Measurements from ENCODE around the gene COPS6.

COPS6 gene

GRCh38 chr7:100080907-100081534 is 7.7 kb upstream of the COPS6 start:
- DNase-seq = no peak

- peak; percentile 96 for DNase-seq
Observed at GRCh38 chr7:100081535-100082102, 7.2 kb upstream of the COPS6 start, which contains the start of gene ZNF3. Gene ZNF3 (minus strand): TSS chr7:100081723. CDS start chr7:100077357, 4,366 bp downstream.

GRCh38 chr7:100082978-100083377 is 5.8 kb upstream of the COPS6 start:
- DNase-seq = no peak

GRCh38 chr7:100085515-100085914 is 3.3 kb upstream of the COPS6 start:
- DNase-seq = no peak

DNA sequence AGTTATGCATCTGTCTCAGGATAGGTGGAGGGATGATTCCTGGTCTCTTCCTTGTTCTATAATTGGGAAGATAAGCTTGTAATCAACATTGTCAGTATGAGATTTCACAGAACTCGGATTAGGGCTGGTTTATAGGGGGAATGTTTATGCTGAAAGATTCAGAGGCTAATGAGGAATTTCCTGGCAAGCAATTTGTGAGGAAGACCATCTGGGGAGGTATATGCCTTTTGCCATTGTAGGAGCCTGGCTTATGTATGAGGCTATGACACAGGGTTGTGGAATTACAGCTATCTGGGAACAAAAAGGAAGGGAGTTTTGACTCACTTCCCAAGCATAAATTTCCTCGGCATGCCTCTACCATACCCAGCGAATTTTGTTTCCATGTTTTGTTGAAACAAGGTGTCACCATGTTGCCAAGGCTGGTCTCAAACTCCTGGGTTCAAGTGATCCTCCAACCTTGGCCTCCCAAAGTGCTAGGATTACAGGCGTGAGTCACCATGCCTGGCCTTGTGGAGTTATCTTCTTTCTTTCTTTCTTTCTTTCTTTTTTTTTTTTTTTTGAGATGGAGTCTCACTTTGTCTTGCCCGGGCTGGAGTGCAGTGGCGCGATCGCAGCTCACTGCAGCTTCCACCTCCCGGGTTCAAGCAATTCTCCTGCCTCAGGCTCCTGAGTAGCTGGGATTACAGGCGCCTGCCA is 1.6 kb upstream of the COPS6 start:
- DNase-seq = no peak

- no peak for DNase-seq
Observed at GRCh38 chr7:100088095-100088620, 611 bp upstream of the COPS6 start.

- DNase-seq = no peak
Observed at GRCh38 chr7:100089458-100090196, 858 bp downstream of the COPS6 start.

GRCh38 chr7:100090527-100091410 is 2.0 kb downstream of the COPS6 start:
- DNase-seq = no peak

DNA sequence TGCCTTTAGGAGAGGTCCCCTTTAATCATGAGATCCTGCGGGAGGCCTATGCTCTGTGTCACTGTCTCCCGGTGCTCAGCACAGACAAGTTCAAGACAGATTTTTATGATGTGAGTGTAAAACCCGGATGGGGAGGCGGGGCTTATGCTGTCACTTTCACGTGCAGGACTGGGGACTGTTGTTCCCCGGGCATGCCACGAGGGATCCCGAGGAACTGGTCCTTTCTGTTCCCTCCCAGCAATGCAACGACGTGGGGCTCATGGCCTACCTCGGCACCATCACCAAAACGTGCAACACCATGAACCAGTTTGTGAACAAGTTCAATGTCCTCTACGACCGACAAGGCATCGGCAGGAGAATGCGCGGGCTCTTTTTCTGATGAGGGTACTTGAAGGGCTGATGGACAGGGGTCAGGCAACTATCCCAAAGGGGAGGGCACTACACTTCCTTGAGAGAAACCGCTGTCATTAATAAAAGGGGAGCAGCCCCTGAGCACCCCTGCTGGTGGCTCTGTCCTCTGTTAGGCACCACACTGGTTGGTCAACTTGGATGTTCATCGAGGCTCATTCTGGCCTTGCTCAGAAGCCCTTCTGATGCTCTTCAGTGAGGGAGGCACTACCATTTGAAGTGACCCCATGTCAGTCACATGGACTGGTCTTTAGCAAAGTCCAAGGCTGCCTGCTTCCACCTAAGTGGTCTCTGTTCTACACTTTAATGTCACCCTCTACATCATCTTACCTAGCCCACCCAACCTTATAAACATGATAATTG is 2.8 kb downstream of the COPS6 start:
- no peak for DNase-seq

- no peak for DNase-seq
Observed at GRCh38 chr7:100093054-100093453, 4.3 kb downstream of the COPS6 start.

DNA sequence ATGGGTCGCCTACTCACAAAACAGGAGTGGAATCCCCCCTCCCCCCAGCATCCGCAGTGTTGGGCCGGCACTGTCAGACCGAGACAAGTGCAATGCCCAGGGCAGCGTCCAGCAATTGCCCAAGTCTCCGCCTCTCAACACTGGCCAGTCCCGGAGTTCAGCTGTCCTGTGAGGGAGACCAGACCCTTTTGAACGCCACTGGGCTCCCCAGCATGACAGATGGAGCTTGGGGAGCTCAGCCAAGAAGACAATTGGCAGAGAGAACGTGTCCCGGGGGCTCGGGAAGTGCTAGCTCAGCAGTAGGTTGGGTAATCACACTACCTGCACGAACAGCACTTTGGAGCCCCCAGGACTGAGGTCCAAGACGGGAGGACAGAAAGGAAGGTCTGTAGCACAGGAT is 4.7 kb downstream of the COPS6 start:
- DNase-seq = no peak

DNA sequence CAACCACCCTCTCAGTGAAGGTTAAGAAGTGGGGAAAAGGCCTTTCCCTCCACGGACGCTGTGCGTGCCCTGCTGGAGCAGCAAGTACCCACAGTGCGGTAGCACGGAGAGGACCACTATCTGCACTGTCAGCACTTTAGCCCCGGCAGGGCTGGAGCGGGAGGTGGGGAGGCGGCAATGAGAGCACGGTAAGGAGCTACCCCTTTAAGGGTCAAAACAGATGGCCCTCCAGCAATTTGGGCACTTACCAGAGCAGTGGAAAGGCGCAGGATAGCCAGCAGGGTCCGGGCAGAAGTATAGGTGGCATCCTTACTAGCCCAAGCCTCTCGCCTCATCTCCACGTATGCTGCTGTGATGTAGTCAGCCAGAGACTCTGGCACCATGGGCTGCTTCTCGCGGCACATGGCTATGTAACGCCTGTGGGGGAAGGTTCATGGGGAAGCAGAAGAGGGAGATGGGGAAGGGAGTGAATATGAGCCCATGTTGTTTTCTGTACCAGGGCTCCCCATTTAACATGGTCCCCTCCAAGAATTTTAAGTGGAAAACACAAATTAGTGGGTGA is 5.2 kb downstream of the COPS6 start:
- no peak for DNase-seq

DNA sequence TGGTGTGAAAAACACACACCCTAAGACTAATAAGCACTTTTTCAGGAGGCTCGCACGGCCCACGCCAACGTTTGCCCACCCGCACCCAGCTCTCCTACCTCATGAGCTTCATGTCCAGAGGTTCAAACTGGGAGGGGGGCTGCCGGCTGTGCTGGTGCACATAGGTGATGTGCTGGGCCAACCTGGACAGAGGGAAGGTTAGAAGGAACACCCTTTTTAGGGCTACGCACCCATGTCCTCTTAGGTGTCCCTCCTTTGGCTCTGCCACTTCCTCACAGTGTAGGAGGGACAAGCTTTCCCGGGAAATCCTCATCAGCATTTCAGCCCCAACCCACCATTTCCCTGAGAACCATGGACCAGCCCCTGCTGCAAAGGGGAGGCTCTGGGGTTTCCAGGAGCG is 6.5 kb downstream of the COPS6 start:
- DNase-seq = no peak

DNA sequence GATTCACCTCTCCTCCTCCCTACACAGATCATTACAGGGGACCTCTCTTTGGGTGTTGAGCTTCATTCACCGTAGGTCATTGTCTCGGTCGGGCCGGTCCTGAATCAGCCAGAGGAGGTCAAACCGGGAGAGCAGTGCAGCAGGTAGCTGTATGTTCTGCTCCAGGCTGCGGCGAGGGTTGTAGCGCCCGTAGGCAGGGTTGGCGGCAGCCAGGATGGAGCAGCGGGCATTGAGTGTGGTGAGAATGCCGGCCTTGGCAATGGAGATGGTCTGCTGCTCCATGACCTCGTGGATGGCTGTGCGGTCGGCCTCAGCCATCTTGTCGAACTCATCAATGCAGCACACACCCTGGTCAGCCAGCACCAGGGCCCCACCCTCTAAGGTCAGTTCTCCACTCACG is 6.9 kb downstream of the COPS6 start:
- no peak for DNase-seq

- no peak for DNase-seq
Observed at GRCh38 chr7:100098913-100099312, 10.1 kb downstream of the COPS6 start.

- no peak for DNase-seq
Observed at GRCh38 chr7:100099452-100099851, 10.7 kb downstream of the COPS6 start.

- peak; percentile 87 for DNase-seq
Observed at GRCh38 chr7:100100420-100101015, 11.7 kb downstream of the COPS6 start.

- DNase-seq = peak; percentile 95
Observed at GRCh38 chr7:100101016-100101862, 12.5 kb downstream of the COPS6 start, which contains the start of the genes AP4M1 and MCM7. Gene AP4M1 (plus strand): TSS chr7:100101643. CDS start chr7:100101715, 72 bp downstream. Gene MCM7 (minus strand): TSS chr7:100101397. CDS start chr7:100101294, 103 bp downstream.

Measured in CD4-positive, alpha-beta T cell treated with Interleukin-17A for 4 hours (primary cell).